Lower leg skin (tissue), 4 donors: ENCODE measurements around the gene ZMIZ2. TPM values are rescaled to one million over a fixed set of nuclear protein-coding genes. Genes with fewer than 3 reads are reported as not detected.

Source experiments
- DNase-seq, 2 donors: peaks; one replicate each; pipeline ENCODE4 v3.0.0-alpha.2; 2019; ENCODE audit warnings: low spot score in 2 of 2
- H3K4me3 ChIP-seq: fragments of 200-600 bp; sonication (generic); 2 replicates; pipeline ENCODE4 v1.5.1; 2017; ENCODE audit warnings: mild to moderate bottlenecking, low read depth; ENCODE audit not compliant: poor library complexity, severe bottlenecking
- CTCF ChIP-seq, 3 donors: fragments of 450-650 bp; IDR thresholded peaks; one replicate each; pipeline ENCODE4 v1.5.1; 2016; ENCODE audit warnings: antibody characterized with exemption in 3 of 3, mild to moderate bottlenecking in 3 of 3, moderate library complexity in 2 of 3
- POLR2A ChIP-seq, 2 donors: fragments of 450-650 bp; IDR thresholded peaks; one replicate each; pipeline ENCODE4 v1.6.1; 2016 to 2017; ENCODE audit warnings: antibody characterized with exemption in 2 of 2, mild to moderate bottlenecking in 1 of 2, moderate library complexity in 1 of 2
- WGBS, 2 donors: methylation state at CpG; one replicate each; pipeline ENCODE4 v1.1.5; 2018; 5-methylcytosine and 5-hydroxymethylcytosine counted together
- intact Hi-C: fragments of 100-400 bp; cut with DNase I; formaldehyde crosslinking; loops from one replicate; pipeline ENCODE4 v1.15.0; 2023; ENCODE audit warnings: low total_unique reads
- total RNA-seq, 4 donors: library from RNA; depleted of rRNA; stranded (reverse); fragments of >200 nt; gene quantifications; one replicate each; pipeline ENCODE4 v1.1.0, GENCODE V29; 2016

Gene ZMIZ2
- total RNA-seq, 4 donors from 2014 or later = 21.1 to 36.0 (median 24.7) TPM

GRCh38 chr7:44743750-44744149, 4.9 kb upstream of the ZMIZ2 start:
- TF ChIP-seq POLR2A (IDR thresholded peaks at IDR 0.05) = no peak
- no peak for TF ChIP-seq CTCF (IDR thresholded peaks at IDR 0.05)
- no peak overlapping the region for H3K4me3 ChIP-seq
- no peak for DNase-seq
- intact Hi-C loops = no loop called here
- WGBS, 2 donors = 45 to 95% methylated on average over 1 of the region's 1 CpG

GRCh38 chr7:44748948-44749731, 493 bp downstream of the ZMIZ2 start:
- no peak for DNase-seq
- no peak for TF ChIP-seq CTCF (IDR thresholded peaks at IDR 0.05)
- no peak for TF ChIP-seq POLR2A (IDR thresholded peaks at IDR 0.05)
- intact Hi-C loops = no loop called here
- WGBS, 2 donors = 1 to 10% methylated on average over 12 to 25 of the region's 60 CpGs
- peak overlapping the region; percentile 67 for H3K4me3 ChIP-seq

GRCh38 chr7:44749992-44750391, 1.3 kb downstream of the ZMIZ2 start:
- TF ChIP-seq POLR2A (IDR thresholded peaks at IDR 0.05) = no peak
- TF ChIP-seq CTCF (IDR thresholded peaks at IDR 0.05) = no peak
- no peak for DNase-seq
- WGBS, 2 donors = 85 to 95% methylated on average over 2 of the region's 2 CpGs
- intact Hi-C loops = no loop called here
- no peak overlapping the region for H3K4me3 ChIP-seq

GRCh38 chr7:44750424-44750823, 1.8 kb downstream of the ZMIZ2 start:
- H3K4me3 ChIP-seq = no peak overlapping the region
- TF ChIP-seq POLR2A (IDR thresholded peaks at IDR 0.05) (no peak), CTCF (IDR thresholded peaks at IDR 0.05) (no peak)
- intact Hi-C loops = no loop called here
- DNase-seq = no peak
- WGBS, 2 donors = 83 to 86% methylated on average over 3 of the region's 3 CpGs

GRCh38 chr7:44750921-44751571, 2.4 kb downstream of the ZMIZ2 start:
- DNase-seq = no peak
- TF ChIP-seq POLR2A (IDR thresholded peaks at IDR 0.05) (no peak), CTCF (IDR thresholded peaks at IDR 0.05) (no peak)
- 52 to 63% methylated on average over 3 to 6 of the region's 6 CpGs for WGBS, 2 donors
- intact Hi-C loops = no loop called here
- no peak overlapping the region for H3K4me3 ChIP-seq
